ENCODE measurements around the gene NDUFB10. TPM values are rescaled to one million over a fixed set of nuclear protein-coding genes. Genes with fewer than 3 reads are reported as not detected.

Gene NDUFB10
- total RNA-seq, 1 donor from 2014 or later = 126 TPM

- no peaks in the 10 kb centered on the region for H3K27me3 Mint-ChIP-seq (ENCODE audit: unreplicated experiment)
- H3K36me3 Mint-ChIP-seq (ENCODE audit: unreplicated experiment) = no peaks in the 10 kb centered on the region
- H3K4me3 Mint-ChIP-seq (ENCODE audit: unreplicated experiment) = peak overlapping the region; percentile 85
- H3K27ac Mint-ChIP-seq (ENCODE audit: unreplicated experiment) = peak overlapping the region; percentile 25
- H3K4me1 Mint-ChIP-seq (ENCODE audit: unreplicated experiment) = peaks cover 19% of the 10 kb centered on the region
- no peaks in the 10 kb centered on the region for H3K9me3 Mint-ChIP-seq (ENCODE audit: unreplicated experiment)
- DNase-seq (ENCODE audit: extremely low spot score, unreplicated experiment) = no peak
- no peak for TF ChIP-seq CTCF (IDR thresholded peaks at IDR 0.05)
These were observed 14.6 kb upstream of the NDUFB10 start for GRCh38 chr16:1944612-1945199.

GRCh38 chr16:1945559-1946391, 13.6 kb upstream of the NDUFB10 start:
- H3K9me3 Mint-ChIP-seq (ENCODE audit: unreplicated experiment) = no peaks in the 10 kb centered on the region
- no peak overlapping the region for H3K27ac Mint-ChIP-seq (ENCODE audit: unreplicated experiment)
- no peak for TF ChIP-seq CTCF (IDR thresholded peaks at IDR 0.05)
- H3K36me3 Mint-ChIP-seq (ENCODE audit: unreplicated experiment) = no peaks in the 10 kb centered on the region
- no peak overlapping the region for H3K4me3 Mint-ChIP-seq (ENCODE audit: unreplicated experiment)
- H3K4me1 Mint-ChIP-seq (ENCODE audit: unreplicated experiment) = peaks cover 19% of the 10 kb centered on the region
- no peak for DNase-seq (ENCODE audit: extremely low spot score, unreplicated experiment)
- no peaks in the 10 kb centered on the region for H3K27me3 Mint-ChIP-seq (ENCODE audit: unreplicated experiment)

GRCh38 chr16:1946495-1947368, 12.6 kb upstream of the NDUFB10 start:
- Mint-ChIP-seq H3K36me3 (ENCODE audit: unreplicated experiment) (no peaks in the 10 kb centered on the region), H3K9me3 (ENCODE audit: unreplicated experiment) (no peaks in the 10 kb centered on the region), H3K4me1 (ENCODE audit: unreplicated experiment) (peaks cover 15% of the 10 kb centered on the region), H3K27ac (ENCODE audit: unreplicated experiment) (no peak overlapping the region), H3K4me3 (ENCODE audit: unreplicated experiment) (no peak overlapping the region), H3K27me3 (ENCODE audit: unreplicated experiment) (no peaks in the 10 kb centered on the region)
- no peak for DNase-seq (ENCODE audit: extremely low spot score, unreplicated experiment)
- no peak for TF ChIP-seq CTCF (IDR thresholded peaks at IDR 0.05)

- TF ChIP-seq CTCF (IDR thresholded peaks at IDR 0.05) = no peak
- Mint-ChIP-seq H3K36me3 (ENCODE audit: unreplicated experiment) (no peaks in the 10 kb centered on the region), H3K9me3 (ENCODE audit: unreplicated experiment) (no peaks in the 10 kb centered on the region), H3K4me3 (ENCODE audit: unreplicated experiment) (no peak overlapping the region), H3K27ac (ENCODE audit: unreplicated experiment) (no peak overlapping the region), H3K27me3 (ENCODE audit: unreplicated experiment) (no peaks in the 10 kb centered on the region), H3K4me1 (ENCODE audit: unreplicated experiment) (peaks cover 9% of the 10 kb centered on the region)
- DNase-seq (ENCODE audit: extremely low spot score, unreplicated experiment) = no peak
These were observed 12.0 kb upstream of the NDUFB10 start for GRCh38 chr16:1947369-1947670.

GRCh38 chr16:1949507-1949906, 9.8 kb upstream of the NDUFB10 start:
- Mint-ChIP-seq H3K4me3 (ENCODE audit: unreplicated experiment) (no peak overlapping the region), H3K36me3 (ENCODE audit: unreplicated experiment) (no peaks in the 10 kb centered on the region), H3K27ac (ENCODE audit: unreplicated experiment) (no peak overlapping the region), H3K9me3 (ENCODE audit: unreplicated experiment) (no peaks in the 10 kb centered on the region), H3K27me3 (ENCODE audit: unreplicated experiment) (no peaks in the 10 kb centered on the region), H3K4me1 (ENCODE audit: unreplicated experiment) (no peaks in the 10 kb centered on the region)
- no peak for DNase-seq (ENCODE audit: extremely low spot score, unreplicated experiment)
- TF ChIP-seq CTCF (IDR thresholded peaks at IDR 0.05) = no peak
